Ovary (tissue), 9 donors: Measurements from ENCODE around the gene HOXB3. TPM values are rescaled to one million over a fixed set of nuclear protein-coding genes. Genes with fewer than 3 reads are reported as not detected.
"Not testable (repeated sequence)": the region's sequence is repeated elsewhere in the genome, so short reads cannot be mapped to it uniquely, and the experiment has no call there.

Experiments
- DNase-seq, 5 donors: peaks; one replicate each; pipeline ENCODE4 v3.0.0-alpha.2; 2019 to 2020
- H3K27ac ChIP-seq, 2 donors: fragments of 200-600 bp; one replicate each; pipeline versions ENCODE4 v1.5.1 to v1.8.0; 2019 to 2022
- H3K27me3 ChIP-seq: fragments of 200-600 bp; one replicate; pipeline ENCODE4 v1.8.0; 2022
- H3K36me3 ChIP-seq: fragments of 200-600 bp; sonication (generic); one replicate; pipeline ENCODE4 v1.5.1; 2019
- H3K4me1 ChIP-seq: one replicate; pipeline ENCODE4 v1.8.1; 2013; ENCODE audit warnings: mild to moderate bottlenecking, moderate library complexity; ENCODE audit not compliant: insufficient read depth
- H3K4me3 ChIP-seq: fragments of 200-600 bp; sonication (generic); one replicate; pipeline ENCODE4 v1.5.1; 2017
- H3K9me3 ChIP-seq, 2 donors: fragments of 200-600 bp in 1 of 2; sonication (generic) in 1 of 2; one replicate each; pipeline versions ENCODE4 v1.5.1 to v1.8.1; 2013 to 2019; ENCODE audit warnings: mild to moderate bottlenecking in 1 of 2, moderate library complexity in 1 of 2
- EP300 ChIP-seq: sonication (generic); formaldehyde crosslinking; IDR thresholded peaks from one replicate; pipeline ENCODE4 v1.6.1; 2017; ENCODE audit warnings: antibody characterized with exemption
- POLR2A ChIP-seq: fragments of 450-650 bp; IDR thresholded peaks from one replicate; pipeline ENCODE4 v1.6.1; 2017; ENCODE audit warnings: antibody characterized with exemption, mild to moderate bottlenecking, moderate library complexity
- WGBS, 3 donors: extraction: QIAGEN DNeasy Blood & Tissue Kit in 1 of 3; methylation state at CpG; one replicate each; pipeline versions ENCODE4 v1.1.5 to v1.1.7; 2013 to 2017; 5-methylcytosine and 5-hydroxymethylcytosine counted together
- intact Hi-C, 4 donors: fragments of 100-400 bp; cut with DNase I; formaldehyde crosslinking; loops; one replicate each; pipeline versions ENCODE4 v1.11.0 to v1.15.1; 2022 to 2023
- polyA plus RNA-seq, 2 donors: library from polyadenylated mRNA; stranded (reverse); fragments of 200-250 nt in 1 of 2; fragments of 350-450 nt in 1 of 2; fragmentation: Illumina TruSeq in 1 of 2; extraction: RNeasy Lipid Tissue Mini Kit (QIAGEN cat#74804) in 1 of 2; gene quantifications; one replicate each; pipeline ENCODE4 v1.2.3, GENCODE V29; 2013 to 2014
- total RNA-seq, 7 donors: library from RNA; depleted of rRNA in 2 of 7; stranded (reverse); fragments of >200 nt in 2 of 7; fragmentation: NEBNext Ultra II Directional in 3 of 7; extraction: Animal tissue kit (Norgen Biotek cat#: 25700) in 3 of 7; gene quantifications; one replicate each; pipeline versions ENCODE4 v1.1.0 to v1.2.4, GENCODE V29; 2016 to 2023
- TF ChIP-seq, protein P1 (sequence below), 3 donors: fragments of 450-650 bp in 2 of 3; fragments of 200-600 bp in 1 of 3; IDR thresholded peaks; one replicate each; pipeline versions ENCODE4 v1.5.1 to v1.8.0; 2016 to 2022; ENCODE audit warnings: antibody characterized with exemption in 3 of 3, mild to moderate bottlenecking in 1 of 3
- donor health status: DM: no; HTN: no; CAD: no; lungs with moderate emphysema.
- donor health status: DM: no; HTN: no; CAD: no.
- donor health status: Bipolar disorder and iron deficiency.
- donor health status: DM: yes; HTN: yes; CAD: no.
- donor health status: DM: no; HTN: no; CAD: no.
- donor health status: DM: yes; HTN: yes; CAD: no.

HOXB3 gene
- total and polyA plus RNA-seq, 9 donors = 0.43 to 10.7 (median 2.7) TPM

DNA sequence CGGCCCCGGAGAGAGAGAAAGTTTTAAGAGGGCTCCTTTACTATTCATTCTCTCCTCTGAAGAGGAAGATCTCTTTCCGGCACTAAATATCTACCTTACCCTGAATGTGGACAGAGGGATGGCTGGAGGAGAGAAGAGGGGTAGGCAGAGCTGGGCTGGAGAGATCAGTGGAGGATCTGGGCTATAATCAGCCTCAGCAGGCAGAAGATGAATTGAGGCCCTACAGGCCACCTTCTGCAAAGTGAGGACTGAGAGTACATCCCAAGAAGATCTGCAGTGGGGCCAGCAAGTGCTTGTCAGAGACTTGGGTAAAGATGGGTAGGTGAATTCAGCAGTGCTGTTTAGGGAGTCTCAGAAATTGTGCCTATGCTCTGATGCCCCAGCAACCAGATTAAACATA, 52.7 kb downstream of the HOXB3 start:
- TF ChIP-seq, protein P1, sequence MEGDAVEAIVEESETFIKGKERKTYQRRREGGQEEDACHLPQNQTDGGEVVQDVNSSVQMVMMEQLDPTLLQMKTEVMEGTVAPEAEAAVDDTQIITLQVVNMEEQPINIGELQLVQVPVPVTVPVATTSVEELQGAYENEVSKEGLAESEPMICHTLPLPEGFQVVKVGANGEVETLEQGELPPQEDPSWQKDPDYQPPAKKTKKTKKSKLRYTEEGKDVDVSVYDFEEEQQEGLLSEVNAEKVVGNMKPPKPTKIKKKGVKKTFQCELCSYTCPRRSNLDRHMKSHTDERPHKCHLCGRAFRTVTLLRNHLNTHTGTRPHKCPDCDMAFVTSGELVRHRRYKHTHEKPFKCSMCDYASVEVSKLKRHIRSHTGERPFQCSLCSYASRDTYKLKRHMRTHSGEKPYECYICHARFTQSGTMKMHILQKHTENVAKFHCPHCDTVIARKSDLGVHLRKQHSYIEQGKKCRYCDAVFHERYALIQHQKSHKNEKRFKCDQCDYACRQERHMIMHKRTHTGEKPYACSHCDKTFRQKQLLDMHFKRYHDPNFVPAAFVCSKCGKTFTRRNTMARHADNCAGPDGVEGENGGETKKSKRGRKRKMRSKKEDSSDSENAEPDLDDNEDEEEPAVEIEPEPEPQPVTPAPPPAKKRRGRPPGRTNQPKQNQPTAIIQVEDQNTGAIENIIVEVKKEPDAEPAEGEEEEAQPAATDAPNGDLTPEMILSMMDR (IDR thresholded peaks at IDR 0.05) = no peak
- TF ChIP-seq POLR2A = no peak
- TF ChIP-seq EP300 = no peak
- H3K27me3 ChIP-seq = no peaks in the 10 kb centered on the region
- no peak overlapping the region for H3K4me3 ChIP-seq
- no peaks in the 10 kb centered on the region for H3K9me3 ChIP-seq
- intact Hi-C loops = no loop called here
- no peak for DNase-seq
- WGBS, 3 donors = 82 to 90% (median 89%) methylated on average over 3 of the region's 3 CpGs
- no peaks in the 10 kb centered on the region for H3K36me3 ChIP-seq
- H3K27ac ChIP-seq = no peak overlapping the region
- no peaks in the 10 kb centered on the region for H3K4me1 ChIP-seq

DNA sequence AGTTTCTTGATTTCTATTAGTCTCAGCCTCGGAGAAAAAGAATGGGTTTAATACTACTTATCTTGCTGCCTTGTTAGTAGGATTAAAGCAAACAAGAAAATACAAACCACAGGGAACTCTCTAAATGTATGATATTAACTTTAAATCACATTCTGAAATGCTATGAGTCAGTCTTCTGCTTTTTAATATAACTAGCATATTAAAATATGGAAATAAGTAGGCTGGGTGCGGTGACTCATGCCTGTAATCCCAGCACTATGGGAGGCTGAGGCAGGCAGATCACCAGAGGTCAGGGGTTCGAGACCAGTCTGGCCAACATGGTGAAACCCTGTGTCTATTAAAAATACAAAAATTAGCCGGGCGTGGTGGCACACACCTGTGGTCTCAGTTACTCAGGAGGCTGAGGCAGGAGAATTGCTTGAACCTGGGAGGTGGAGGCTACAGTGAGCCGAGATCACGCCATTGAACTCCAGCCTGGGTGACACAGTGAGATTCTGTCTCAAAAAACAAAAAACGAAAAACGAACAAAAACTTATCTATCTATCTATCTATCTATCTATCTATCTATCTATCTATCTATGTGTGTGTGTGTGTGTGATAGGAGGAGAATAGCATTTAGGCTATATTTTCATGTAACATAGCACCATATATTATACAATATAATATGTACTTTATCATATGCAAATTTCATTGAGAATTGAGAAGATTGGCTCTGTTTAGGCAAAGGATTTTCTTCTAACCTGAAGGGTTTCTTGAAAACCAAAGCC, 54.1 kb downstream of the HOXB3 start:
- H3K27ac ChIP-seq, H3K4me3 ChIP-seq, H3K9me3 ChIP-seq, H3K27me3 ChIP-seq, intact Hi-C loops, H3K36me3 ChIP-seq, DNase-seq, H3K4me1 ChIP-seq: not testable (repeated sequence)
- WGBS, 3 donors = 81 to 93% (median 86%) methylated on average over 9 of the region's 9 CpGs

DNA sequence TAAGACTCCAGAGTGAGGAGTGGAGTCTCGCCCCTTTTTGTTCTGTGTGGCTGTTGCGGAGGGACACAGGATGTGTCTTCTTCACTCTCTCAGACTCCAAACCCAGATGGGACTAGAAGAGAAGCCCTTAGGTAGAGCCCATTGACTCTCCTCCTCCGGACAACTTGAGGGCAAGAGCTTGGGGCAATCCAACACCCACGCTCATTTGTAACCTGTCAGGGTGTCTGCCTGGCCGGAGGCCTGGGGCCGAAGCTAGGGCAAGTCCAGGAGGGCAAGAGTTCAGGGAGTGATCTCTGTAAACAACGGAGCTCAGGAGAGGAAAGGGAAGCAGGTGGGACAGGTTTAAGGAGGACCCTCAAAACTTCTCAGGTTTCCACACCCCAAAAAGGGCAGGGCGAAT, 57.8 kb downstream of the HOXB3 start:
- intact Hi-C loops = no loop called here

DNA sequence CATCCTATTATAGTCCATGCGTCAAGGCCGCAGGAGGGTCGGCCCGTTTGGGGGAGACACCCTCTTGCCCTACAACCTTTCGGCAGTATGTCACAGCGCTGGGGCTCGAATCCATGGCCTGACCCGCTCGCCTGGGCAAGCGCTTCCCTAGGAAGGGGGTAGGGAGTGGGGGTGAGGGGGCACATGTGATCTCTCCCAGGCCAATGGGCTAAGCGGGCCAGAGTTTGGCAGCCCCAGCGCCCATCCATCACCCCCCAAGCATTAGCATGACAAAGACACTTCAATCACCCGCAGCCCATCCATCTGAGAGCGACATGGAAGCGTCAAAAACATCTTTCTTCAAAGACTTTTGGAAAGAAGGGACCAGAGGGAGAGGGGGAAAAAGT, 59.2 kb downstream of the HOXB3 start, which contains the start of gene HOXB1:
TSS of gene HOXB1 (minus strand) at position 125 of the 386 bp plus-strand sequence. CDS start at position 18, 107 bp downstream.
- no peaks in the 10 kb centered on the region for H3K36me3 ChIP-seq
- no peaks in the 10 kb centered on the region for H3K4me1 ChIP-seq
- intact Hi-C loops = no loop called here
- no peaks in the 10 kb centered on the region for H3K9me3 ChIP-seq
- H3K27ac ChIP-seq = no peak within 1 kb of the TSS
- TF ChIP-seq, protein P1 (IDR thresholded peaks at IDR 0.05) = no peak
- no peak for DNase-seq
- no peak within 1 kb of the TSS for H3K4me3 ChIP-seq
- WGBS, 3 donors = 36 to 73% (median 41%) methylated on average over 15 of the region's 15 CpGs
- no peaks in the 10 kb centered on the region for H3K27me3 ChIP-seq

More for the DNA sequence above, 57.8 kb downstream of the HOXB3 start:
- TF ChIP-seq, protein P1 (IDR thresholded peaks at IDR 0.05) = no peak
- TF ChIP-seq EP300 (no peak), POLR2A (no peak)
- no peak overlapping the region for H3K4me3 ChIP-seq
- no peak for DNase-seq
- no peaks in the 10 kb centered on the region for H3K4me1 ChIP-seq
- H3K36me3 ChIP-seq = no peaks in the 10 kb centered on the region
- H3K27ac ChIP-seq = no peak overlapping the region
- no peaks in the 10 kb centered on the region for H3K9me3 ChIP-seq
- WGBS, 3 donors = 49 to 70% (median 55%) methylated on average over 8 of the region's 8 CpGs
- H3K27me3 ChIP-seq = no peaks in the 10 kb centered on the region

DNA sequence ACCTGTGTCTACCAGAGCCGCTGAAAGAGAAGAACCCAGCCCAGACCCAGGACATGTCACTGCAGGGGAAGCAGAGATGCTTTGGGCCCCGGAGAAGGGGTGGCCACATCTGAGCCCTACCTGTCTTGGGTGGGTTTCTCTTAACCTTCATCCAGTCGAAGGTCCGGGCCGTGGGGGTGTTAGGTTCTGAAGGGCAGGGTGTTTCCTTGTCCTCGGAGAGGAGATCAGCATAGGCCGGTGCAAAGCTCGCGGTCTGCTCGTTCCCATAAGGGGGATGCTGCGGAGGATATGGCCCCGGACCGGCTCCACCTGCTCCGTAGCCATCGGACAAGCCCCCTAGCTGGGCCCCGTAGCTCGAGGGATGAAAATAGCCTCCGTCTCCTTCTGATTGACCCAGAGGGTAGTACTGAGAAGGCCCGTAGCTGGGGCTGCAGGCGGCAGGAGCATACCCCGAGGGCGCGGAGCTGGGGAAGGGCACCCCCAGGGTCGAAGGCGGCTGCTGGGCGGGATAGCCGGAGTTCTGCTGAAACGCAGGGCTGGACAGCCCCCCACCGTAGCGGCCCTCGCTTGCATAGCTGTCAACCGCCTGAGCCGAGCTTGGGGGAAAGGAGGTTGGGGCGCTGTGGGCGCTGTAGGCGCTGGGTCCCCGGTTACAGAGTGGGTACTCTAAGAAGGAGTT, 59.7 kb downstream of the HOXB3 start:
- DNase-seq = no peak
- intact Hi-C loops = no loop called here
- H3K27ac ChIP-seq = no peak overlapping the region
- TF ChIP-seq, protein P1 (IDR thresholded peaks at IDR 0.05) = no peak
- TF ChIP-seq EP300 = no peak
- no peak for TF ChIP-seq POLR2A
- H3K4me1 ChIP-seq = no peaks in the 10 kb centered on the region
- no peaks in the 10 kb centered on the region for H3K27me3 ChIP-seq
- H3K9me3 ChIP-seq = no peaks in the 10 kb centered on the region
- 28 to 63% (median 29%) methylated on average over 36 to 37 of the region's 37 CpGs for WGBS, 3 donors
- H3K36me3 ChIP-seq = no peaks in the 10 kb centered on the region
- no peak overlapping the region for H3K4me3 ChIP-seq
